ENCODE data around the gene RTKN. TPM values are rescaled to one million over a fixed set of nuclear protein-coding genes. Genes with fewer than 3 reads are reported as not detected.

Gene RTKN
- total and polyA plus RNA-seq, 2 of the 13 experiments (the other 11 are each of a cell fraction or from before 2014, with no cell fraction given) = 159 to 166 TPM

DNA sequence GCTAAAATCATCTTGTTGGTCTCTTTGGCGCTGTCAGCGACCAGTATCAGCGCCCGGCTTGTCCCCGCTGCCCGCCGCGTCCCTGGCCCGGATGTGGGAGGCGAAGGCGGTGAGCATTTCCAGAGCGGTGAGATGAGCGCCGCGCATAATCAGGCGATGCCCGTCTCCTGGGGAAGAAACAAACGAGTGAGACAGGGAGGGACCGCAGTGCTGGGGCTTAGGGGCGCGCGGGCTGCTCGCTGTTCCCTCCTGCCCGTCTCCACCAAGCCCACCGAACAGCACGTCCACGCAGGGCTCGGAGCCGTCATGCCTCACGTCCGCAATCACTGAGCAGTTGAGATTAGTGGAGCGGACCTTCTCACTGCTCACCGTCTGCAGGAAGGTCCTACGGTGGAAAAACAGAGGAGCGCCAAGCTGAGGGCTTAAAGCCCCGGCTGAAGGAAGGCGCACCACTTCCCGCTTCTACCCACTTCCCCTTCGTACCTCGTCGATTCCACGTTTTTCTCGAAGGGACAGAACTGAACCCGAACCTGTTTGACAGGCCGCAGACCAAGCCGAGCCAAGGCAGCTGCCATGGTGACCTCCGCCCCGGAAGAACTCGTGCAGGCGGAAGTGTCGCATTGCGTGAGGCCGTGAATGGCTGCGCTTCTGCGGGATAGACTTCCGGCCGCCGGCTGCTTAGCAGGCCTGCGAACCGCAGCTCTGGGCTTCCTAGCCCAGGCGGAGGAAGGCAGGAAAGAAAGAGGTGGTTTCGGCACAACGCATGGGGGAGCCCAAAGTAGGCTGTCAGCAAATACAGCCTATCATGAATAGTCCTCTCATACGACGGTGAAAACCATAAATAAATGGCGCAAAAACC lies 30.6 kb upstream of the RTKN start, which contains the start of gene MRPL53 (continued):
- TF ChIP-seq, protein P1, sequence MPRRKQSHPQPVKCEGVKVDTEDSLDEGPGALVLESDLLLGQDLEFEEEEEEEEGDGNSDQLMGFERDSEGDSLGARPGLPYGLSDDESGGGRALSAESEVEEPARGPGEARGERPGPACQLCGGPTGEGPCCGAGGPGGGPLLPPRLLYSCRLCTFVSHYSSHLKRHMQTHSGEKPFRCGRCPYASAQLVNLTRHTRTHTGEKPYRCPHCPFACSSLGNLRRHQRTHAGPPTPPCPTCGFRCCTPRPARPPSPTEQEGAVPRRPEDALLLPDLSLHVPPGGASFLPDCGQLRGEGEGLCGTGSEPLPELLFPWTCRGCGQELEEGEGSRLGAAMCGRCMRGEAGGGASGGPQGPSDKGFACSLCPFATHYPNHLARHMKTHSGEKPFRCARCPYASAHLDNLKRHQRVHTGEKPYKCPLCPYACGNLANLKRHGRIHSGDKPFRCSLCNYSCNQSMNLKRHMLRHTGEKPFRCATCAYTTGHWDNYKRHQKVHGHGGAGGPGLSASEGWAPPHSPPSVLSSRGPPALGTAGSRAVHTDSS (CRISPR knock-in tag; conservative IDR thresholded peaks at IDR 0.05) = no peak
- TF ChIP-seq TCF7 (IDR thresholded peaks at IDR 0.05; ENCODE audit: low read depth) (no peak), NR0B2 (CRISPR knock-in tag; IDR thresholded peaks at IDR 0.05) (peak; percentile 94), KLF12 (CRISPR knock-in tag; IDR thresholded peaks at IDR 0.05; ENCODE audit: borderline replicate concordance) (peak; percentile 54; the same call in 1 of the 2 replicates), CSRNP1 (CRISPR knock-in tag; IDR thresholded peaks at IDR 0.05) (peak; percentile 94), HMG20B (CRISPR knock-in tag; conservative IDR thresholded peaks at IDR 0.05) (peak; percentile 28; the same call in 1 of the 2 replicates), ZNF576 (CRISPR knock-in tag; IDR thresholded peaks at IDR 0.05) (no peak; the same call in 1 of the 2 replicates), ELF1 (CRISPR knock-in tag; IDR thresholded peaks at IDR 0.05) (peak; percentile 97), ZNF841 (CRISPR knock-in tag; IDR thresholded peaks at IDR 0.05; ENCODE audit: borderline replicate concordance) (no peak), CENPX (CRISPR knock-in tag; IDR thresholded peaks at IDR 0.05) (no peak), MAFK (conservative IDR thresholded peaks at IDR 0.05 in 1 of 2, IDR thresholded peaks at IDR 0.05 in 1 of 2; ENCODE audit: low read length in 2 of 2) (no peak), SMARCC2 (IDR thresholded peaks at IDR 0.05) (no peak), ARID3A (IDR thresholded peaks at IDR 0.05; ENCODE audit: low read depth, low read length) (no peak), FLYWCH1 (CRISPR knock-in tag; IDR thresholded peaks at IDR 0.05) (no peak), ZBTB38 (CRISPR knock-in tag; IDR thresholded peaks at IDR 0.05) (peak; percentile 90), RNF2 (conservative IDR thresholded peaks at IDR 0.05; ENCODE audit: low read depth) (peak; percentile 61; the same call in 1 of the 2 replicates), KMT2B (CRISPR knock-in tag; IDR thresholded peaks at IDR 0.05) (peak; percentile 96), CREBL2 (CRISPR knock-in tag; IDR thresholded peaks at IDR 0.05; ENCODE audit: borderline replicate concordance) (peak; percentile 91; the same call in 1 of the 2 replicates)
- TF ChIP-seq, protein P2, sequence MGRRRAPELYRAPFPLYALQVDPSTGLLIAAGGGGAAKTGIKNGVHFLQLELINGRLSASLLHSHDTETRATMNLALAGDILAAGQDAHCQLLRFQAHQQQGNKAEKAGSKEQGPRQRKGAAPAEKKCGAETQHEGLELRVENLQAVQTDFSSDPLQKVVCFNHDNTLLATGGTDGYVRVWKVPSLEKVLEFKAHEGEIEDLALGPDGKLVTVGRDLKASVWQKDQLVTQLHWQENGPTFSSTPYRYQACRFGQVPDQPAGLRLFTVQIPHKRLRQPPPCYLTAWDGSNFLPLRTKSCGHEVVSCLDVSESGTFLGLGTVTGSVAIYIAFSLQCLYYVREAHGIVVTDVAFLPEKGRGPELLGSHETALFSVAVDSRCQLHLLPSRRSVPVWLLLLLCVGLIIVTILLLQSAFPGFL (CRISPR knock-in tag; IDR thresholded peaks at IDR 0.05) = no peak
- TF ChIP-seq, protein P3, sequence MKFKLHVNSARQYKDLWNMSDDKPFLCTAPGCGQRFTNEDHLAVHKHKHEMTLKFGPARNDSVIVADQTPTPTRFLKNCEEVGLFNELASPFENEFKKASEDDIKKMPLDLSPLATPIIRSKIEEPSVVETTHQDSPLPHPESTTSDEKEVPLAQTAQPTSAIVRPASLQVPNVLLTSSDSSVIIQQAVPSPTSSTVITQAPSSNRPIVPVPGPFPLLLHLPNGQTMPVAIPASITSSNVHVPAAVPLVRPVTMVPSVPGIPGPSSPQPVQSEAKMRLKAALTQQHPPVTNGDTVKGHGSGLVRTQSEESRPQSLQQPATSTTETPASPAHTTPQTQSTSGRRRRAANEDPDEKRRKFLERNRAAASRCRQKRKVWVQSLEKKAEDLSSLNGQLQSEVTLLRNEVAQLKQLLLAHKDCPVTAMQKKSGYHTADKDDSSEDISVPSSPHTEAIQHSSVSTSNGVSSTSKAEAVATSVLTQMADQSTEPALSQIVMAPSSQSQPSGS (CRISPR knock-in tag; IDR thresholded peaks at IDR 0.05) = no peak; the same call in none of the 2 replicates
